GM23338 (cell line): ENCODE results near the gene AKT2.

Source experiments
- EZH2 ChIP-seq: fragments of 200-600 bp; sonication (generic); IDR thresholded peaks from one replicate; pipeline ENCODE4 v1.8.0; 2017; ENCODE audit warnings: antibody characterized with exemption, mild to moderate bottlenecking, low read depth; ENCODE audit not compliant: unreplicated experiment
- EZH2phosphoT487 ChIP-seq: fragments of 200-600 bp; sonication (generic); IDR thresholded peaks from one replicate; pipeline ENCODE4 v1.8.1; 2018; ENCODE audit warnings: antibody characterized with exemption; ENCODE audit not compliant: unreplicated experiment
- POLR2AphosphoS5 ChIP-seq: IDR thresholded peaks from 2 replicates; pipeline ENCODE4 v1.6.1; 2016; ENCODE audit warnings: antibody characterized with exemption, low read depth
- TF ChIP-seq, protein P1 (sequence below), 2 experiments: fragments of 200-600 bp in 1 of 2; sonication (generic) in 1 of 2; conservative IDR thresholded peaks; 2 replicates each; pipeline versions ENCODE4 v1.5.1 to v1.6.1; 2016 to 2017; ENCODE audit warnings: antibody characterized with exemption in 2 of 2, low read depth in 2 of 2, mild to moderate bottlenecking in 2 of 2, moderate library complexity in 1 of 2
- TF ChIP-seq, protein P2 (sequence below): IDR thresholded peaks from 2 replicates; pipeline ENCODE4 v1.6.1; 2016; ENCODE audit warnings: antibody characterized with exemption

DNA sequence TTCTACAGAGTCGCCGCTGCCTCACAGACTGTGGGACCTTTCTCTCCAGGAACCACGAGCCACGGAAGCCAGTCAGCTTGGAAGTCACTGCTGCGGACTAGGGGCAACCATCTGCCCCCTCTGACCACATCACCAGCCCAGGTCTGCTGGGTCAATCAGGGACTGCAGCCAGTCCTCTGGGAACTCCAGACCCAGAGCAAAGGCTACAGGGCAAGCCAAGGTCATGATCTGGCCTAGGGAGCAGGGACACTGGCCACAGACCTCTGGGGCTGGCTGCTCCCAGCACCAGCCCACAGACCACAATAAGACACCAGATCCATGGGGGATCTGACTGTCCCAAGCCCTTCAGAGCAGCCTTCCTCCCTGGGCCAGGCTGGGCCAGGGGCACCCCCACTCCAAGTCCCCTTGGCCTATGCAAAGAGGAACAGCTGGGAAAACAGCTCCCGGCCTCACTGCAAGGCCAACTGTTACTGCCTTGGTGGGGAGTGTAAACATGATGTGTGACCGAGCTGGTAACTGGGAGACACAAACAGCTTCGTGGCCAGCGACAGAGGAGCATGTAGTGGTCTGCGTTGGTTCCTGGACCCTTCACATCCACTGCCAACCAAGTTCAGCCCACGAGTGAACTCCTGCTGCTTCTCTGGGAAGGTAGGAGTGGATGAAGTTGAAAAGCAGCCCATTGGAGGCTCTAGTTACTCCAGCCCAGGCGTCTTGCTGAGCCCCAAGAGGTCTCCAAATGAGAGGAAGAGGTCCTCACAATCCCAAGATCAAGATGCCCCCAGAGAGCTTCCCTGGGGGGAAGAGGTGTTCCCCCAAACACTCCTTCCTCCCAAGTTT lies 1.5 kb downstream of the AKT2 start:
- TF ChIP-seq EZH2 (no peak), POLR2AphosphoS5 (no peak), EZH2phosphoT487 (no peak)
- TF ChIP-seq, protein P1, sequence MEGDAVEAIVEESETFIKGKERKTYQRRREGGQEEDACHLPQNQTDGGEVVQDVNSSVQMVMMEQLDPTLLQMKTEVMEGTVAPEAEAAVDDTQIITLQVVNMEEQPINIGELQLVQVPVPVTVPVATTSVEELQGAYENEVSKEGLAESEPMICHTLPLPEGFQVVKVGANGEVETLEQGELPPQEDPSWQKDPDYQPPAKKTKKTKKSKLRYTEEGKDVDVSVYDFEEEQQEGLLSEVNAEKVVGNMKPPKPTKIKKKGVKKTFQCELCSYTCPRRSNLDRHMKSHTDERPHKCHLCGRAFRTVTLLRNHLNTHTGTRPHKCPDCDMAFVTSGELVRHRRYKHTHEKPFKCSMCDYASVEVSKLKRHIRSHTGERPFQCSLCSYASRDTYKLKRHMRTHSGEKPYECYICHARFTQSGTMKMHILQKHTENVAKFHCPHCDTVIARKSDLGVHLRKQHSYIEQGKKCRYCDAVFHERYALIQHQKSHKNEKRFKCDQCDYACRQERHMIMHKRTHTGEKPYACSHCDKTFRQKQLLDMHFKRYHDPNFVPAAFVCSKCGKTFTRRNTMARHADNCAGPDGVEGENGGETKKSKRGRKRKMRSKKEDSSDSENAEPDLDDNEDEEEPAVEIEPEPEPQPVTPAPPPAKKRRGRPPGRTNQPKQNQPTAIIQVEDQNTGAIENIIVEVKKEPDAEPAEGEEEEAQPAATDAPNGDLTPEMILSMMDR (conservative IDR thresholded peaks at IDR 0.05; ENCODE audit: low read depth in 2 of 2), result no peak
- TF ChIP-seq, protein P2, sequence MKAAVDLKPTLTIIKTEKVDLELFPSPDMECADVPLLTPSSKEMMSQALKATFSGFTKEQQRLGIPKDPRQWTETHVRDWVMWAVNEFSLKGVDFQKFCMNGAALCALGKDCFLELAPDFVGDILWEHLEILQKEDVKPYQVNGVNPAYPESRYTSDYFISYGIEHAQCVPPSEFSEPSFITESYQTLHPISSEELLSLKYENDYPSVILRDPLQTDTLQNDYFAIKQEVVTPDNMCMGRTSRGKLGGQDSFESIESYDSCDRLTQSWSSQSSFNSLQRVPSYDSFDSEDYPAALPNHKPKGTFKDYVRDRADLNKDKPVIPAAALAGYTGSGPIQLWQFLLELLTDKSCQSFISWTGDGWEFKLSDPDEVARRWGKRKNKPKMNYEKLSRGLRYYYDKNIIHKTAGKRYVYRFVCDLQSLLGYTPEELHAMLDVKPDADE, result no peak
